SK-N-MC (cell line): ENCODE results near the gene ADAMTS12.

Experiments
- EZH2 ChIP-seq: fragments of 200-600 bp; sonication (generic); IDR thresholded peaks from one replicate; pipeline ENCODE4 v1.6.1; 2017; ENCODE audit warnings: antibody characterized with exemption
- FOXP2 ChIP-seq: optimal IDR thresholded peaks from 2 replicates; pipeline ENCODE3; 2011; ENCODE audit warnings: mild to moderate bottlenecking, moderate library complexity; ENCODE audit not compliant: insufficient read depth; ENCODE audit errors: extremely low read length, control extremely low read depth
- POLR2AphosphoS5 ChIP-seq: IDR thresholded peaks from 2 replicates; pipeline ENCODE4 v1.6.1; 2012; ENCODE audit warnings: mild to moderate bottlenecking, low read depth, low read length, borderline replicate concordance

- TF ChIP-seq EZH2 = no peak
- TF ChIP-seq POLR2AphosphoS5 = no peak
- TF ChIP-seq FOXP2 = no peak
These were observed 180.6 kb downstream of the ADAMTS12 start for GRCh38 chr5:33711094-33711679.
